Measurements from ENCODE around the gene KANK3.
"Not testable (repeated sequence)": the region's sequence is repeated elsewhere in the genome, so short reads cannot be mapped to it uniquely, and the experiment has no call there.

Gene KANK3

DNA sequence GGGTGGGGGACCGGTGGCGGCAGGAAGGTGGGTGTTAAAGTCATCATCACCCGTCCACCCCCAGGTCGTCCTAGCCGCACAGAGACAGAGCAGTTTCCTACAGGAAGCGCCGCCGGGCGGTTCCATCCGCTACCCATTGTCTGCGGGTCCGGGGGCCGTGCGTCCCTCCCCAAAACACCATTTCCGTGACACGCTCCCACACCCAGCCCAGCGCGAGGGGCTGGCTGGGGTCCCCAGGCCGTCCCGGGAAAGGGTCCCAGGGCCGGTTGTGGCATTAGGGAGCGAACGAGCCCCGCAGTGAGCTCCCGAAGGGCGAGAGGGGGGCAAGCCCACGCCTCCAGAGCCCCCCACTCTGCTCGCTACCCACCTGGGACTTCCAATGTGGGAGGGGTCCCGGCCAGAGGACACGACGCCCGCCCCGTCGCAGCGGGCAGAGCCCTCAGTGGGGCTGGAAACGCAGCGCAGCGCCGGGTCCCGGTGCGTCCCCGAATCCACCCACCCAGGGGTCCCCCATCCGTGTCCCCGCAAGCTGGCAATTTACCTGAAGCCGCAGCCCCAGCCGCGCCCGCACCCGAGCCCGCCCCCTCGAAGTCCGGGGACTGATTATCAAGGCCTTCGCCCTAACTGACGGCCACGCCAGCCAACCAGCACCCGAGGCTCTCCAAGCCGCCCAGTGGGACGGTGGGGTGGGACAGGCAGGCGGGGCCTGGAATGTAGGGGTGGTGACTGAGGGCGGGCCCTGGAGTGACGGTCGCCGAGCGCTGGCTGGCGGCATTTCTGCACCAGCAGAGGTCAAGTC, at the start of gene KANK3:
KANK3 (minus strand) TSS at position 579 of the 799 bp plus-strand sequence. CDS start 5,434 bp downstream, outside the sequence.
- FAIRE-seq, result no peak

DNA sequence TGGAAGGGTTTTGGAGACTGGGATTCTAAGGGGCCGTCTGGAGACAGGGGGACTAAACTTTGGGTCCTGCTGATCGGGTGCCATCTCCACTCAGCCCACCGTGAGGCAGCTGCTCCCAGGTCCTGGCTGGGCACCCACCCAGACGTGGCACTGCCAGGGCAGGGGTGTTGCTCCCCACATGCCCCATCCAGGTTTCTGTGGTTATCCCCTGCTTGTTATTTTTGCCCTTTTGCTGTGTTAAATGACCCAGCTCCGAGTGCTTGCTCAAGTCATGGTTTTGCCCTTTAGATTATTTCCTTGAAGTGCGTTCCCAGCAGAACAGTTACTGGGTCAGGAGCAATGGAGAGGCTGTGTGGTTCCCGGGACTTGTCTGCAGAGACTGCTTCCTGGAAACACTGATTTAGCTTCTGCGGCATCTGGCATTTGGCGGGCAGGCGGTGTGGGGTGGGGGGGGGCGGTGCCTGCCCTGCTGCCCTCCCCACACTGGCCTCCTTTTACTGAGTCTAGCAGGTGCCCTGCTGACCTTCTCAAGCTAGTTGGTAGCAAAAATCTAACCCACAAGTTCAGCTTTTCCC, 49.0 kb upstream of the KANK3 start:
- no peak for FAIRE-seq

DNA sequence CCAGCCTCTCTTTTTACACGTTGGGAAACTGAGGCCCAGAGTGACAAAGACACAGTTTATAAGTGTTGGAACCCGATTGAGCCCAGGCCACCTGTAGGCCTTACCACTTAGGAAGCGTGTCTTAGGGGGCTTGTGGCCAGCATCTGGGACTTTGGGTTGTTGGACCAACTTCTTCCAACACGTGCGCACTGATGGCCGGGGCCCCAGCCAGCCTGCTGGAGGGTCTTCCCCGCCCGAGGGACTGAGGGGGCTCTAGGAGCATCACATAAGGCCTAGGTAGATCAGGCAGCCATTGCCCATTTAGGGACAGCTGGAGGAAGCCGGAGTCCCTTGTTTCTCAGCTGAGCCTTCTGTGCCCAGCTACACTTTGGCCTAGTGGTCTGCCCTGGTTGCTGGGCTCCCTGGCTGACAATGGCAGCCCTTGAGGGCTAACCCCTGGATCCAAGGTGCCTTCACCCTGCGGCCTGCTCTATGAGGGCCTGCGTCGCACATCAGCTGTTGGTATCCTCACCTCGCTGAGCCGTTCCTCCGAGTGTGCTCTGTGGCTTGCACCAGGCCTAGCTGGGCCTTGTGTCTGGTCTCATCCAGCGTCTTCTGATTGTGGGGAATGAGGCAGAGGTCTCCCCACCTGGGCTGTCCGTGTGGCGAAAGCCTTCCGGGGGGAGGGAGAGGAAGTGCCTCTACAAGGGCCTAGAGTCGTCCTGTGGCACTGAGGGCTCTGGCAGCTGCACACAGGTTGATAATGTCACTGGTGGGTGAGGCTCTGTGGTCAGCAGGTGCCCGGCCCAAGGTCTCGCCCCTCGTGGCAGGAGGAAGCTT, 48.3 kb upstream of the KANK3 start:
- no peak for FAIRE-seq

DNA sequence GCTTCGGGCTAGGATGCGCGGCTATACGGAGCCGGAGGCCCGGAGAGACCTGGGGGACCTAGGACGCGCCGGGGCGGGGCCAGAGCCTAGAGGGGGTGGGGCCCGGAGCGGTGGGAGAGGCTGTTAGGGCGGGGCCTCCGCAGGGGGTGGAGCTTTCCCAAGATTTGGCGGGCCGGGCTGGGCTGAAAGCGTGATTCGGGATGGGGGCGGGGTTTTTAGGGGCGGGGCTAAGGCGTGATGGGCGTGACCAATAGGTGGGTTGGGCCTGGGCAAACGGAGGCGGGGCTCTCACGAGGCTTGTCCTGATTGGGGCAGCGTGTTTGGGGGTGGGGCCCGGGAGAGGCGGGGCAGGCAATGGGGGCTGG, 47.5 kb upstream of the KANK3 start:
- FAIRE-seq, result no peak

DNA sequence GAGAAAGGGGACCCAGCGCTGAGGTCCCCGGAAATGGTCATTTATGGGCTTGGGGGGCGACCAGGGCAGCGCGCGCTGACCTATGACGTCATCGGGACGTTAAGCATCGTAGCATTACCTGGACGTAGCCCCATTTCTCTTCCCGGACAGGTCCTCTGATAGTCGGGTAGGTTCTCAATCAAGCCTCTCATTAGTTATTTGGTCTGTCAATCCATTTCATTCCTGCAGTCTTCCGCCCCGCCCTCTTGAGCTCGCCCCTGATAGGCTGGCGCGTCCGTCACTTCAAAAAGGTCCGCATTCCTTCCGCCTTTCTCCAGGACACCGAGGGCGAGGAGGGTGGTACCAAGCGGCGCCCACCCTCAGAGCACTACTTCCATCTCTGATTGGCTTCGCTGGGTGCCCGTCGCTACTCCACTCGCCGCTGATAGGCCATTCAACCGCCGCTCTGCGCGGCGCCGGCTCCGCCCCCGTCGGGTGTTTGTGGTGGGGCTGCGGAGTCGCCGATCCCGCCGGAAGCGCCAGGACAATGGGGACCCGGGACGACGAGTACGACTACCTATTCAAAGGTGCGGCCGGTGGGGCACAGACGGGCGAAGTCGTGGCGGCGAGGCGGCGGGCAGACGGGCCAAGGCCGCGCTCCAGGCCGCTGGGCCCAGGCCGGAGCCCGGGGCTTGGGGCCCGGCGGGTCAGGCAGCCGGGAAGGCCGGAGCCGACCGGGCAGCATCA, 47.0 kb upstream of the KANK3 start, which contains the start of gene RAB11B:
RAB11B (plus strand) TSS at position 470 of the 726 bp plus-strand sequence; CDS start at position 527, 57 bp downstream.
- FAIRE-seq, result peak; percentile 100

DNA sequence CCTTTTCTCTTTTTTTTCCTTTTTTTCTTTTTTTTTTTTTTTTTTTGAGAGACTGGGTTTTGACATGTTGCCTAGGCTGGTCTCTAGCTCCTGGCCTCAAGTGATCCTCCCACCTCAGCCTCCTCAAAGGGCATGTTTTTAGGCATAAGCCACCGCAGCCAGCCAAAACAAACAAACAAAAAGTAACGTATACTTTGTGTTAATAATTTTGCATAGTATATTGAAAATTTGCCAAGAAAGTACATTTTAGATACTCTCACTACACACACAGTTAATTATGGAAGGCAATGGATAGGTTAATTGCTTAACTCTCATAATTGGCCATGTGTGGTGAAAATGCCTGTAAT, 45.5 kb upstream of the KANK3 start:
- no peak for FAIRE-seq

DNA sequence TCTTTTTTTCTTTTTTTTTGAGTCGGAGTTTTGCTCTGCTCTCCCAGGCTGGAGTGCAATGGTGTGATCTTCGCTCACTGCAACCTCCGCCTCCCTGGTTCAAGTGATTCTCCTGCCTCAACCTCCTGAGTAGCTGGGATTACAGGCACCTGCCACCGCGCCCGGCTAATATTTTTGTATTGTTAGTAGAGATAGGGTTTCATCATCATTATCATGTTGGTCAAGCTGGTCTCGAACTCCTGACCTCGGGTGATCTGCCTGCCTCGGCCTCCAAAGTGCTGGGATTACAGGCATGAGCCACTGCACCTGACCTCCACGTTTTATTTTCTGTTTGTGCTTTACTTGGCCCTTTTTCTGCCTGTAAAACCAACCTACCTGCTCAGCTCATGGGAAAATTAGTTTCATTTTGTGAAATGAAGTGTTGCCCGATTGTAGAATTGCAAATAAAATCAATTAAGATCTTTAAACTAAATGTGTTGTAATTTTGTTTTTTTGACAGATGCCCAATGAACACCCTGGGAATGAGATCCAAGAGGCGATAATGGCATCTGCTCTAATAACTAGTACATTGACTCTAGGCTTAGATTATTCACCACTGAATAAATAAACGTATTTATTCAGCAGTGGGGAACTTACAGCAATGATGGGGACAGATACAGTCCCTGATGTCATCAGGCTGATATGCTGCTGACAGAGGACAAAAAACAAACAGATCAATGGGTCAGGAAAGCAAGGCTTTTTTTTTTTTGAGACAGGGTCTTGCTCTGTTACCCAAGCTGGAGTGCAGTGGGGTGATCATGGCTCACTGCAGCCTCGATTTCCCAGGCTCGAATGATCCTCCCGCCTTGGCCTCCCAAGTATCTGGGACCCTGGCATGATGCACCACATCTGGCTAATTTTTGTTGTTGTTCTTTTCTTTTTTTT, 44.9 kb upstream of the KANK3 start:
- no peak for FAIRE-seq

DNA sequence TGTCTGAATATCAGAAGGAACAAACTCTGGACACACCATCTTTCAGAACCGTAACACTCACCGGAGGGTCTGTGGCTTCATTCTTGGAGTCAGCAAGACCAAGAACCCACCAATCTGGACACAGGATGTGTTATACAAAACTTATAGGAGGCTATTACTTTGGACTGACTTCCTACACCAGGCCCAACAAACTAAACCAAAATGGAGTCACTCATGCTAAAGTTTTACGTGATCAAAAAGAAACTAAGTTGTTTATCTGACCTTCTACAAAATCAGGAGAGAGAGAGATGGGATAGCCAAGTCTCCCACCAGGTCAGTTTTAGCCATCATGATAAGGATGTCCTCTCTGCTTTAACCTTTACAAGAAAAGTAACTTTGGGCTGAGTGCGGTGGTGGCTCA, 43.9 kb upstream of the KANK3 start:
- no peak for FAIRE-seq

DNA sequence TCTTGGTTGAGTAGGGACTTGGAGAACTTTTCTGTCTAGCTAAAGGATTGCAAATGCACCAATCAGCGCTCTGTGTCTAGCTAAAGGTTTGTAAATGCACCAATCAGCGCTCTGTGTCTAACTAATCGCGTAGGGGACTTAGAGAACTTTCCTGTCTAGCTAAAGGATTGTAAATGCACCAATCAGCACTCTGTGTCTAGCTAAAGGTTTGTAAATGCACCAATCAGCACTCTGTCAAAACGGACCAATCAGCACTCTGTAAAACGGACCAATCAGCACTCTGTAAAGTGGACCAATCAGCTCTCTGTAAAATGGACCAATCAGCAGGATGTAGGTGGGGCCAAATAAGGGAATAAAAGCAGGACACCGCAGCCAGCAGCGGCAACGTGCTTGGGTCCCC, 43.4 kb upstream of the KANK3 start:
- FAIRE-seq, result not testable (repeated sequence)

DNA sequence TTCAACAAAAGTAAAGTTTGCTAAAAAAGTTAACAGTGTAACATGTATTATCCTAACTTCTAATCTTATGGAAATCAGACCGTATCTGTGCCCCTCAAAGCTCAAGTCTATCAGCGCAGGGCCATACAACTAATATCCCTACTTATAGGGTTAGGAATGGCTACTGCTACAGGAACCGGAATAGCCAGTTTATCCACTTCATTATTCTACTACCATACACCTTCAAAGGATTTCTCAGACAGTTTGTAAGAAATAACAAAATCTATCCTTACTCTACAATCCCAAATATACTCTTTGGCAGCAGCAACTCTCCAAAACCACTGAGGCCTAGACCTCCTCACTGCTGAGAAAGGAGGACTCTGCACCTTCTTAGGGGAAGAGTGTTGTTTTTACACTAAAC, 42.5 kb upstream of the KANK3 start:
- not testable (repeated sequence) for FAIRE-seq

DNA sequence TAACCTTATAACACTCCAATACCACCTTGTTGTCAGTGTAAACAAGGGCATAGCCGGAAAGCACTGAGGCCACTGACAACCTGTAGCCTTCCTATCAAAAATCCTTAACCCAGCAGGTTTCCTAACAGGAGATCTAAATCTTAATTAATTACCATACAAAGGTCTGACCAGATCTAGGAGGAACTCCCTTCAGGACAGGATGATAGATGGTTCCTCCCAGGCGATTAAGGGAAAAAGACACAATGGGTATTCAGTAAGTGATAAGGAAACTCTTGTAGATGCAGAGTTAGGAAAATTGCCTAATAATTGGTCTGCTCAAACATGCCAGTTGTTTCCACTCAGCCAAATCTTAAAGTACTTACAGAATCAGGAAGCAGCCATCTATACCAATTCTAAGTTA, 42.0 kb upstream of the KANK3 start:
- FAIRE-seq, result not testable (repeated sequence)

DNA sequence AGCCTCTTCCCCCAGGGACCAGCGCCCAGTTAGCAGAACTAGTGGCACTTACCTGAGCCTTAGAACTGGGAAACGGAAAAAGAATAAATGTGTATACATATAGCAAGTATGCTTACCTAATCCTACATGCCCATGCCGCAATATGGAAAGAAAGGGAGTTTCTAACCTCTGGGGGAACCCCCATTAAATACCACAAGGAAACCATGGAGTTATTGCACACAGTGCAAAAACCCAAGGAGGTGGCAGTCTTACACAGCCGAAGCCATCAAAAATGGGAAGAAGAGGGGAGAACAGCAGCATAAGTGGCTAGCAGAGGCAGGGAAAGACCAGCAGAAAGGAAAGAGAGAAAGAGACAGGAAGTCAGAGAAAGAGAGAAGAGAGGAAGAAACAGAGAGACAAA, 41.5 kb upstream of the KANK3 start:
- not testable (repeated sequence) for FAIRE-seq

DNA sequence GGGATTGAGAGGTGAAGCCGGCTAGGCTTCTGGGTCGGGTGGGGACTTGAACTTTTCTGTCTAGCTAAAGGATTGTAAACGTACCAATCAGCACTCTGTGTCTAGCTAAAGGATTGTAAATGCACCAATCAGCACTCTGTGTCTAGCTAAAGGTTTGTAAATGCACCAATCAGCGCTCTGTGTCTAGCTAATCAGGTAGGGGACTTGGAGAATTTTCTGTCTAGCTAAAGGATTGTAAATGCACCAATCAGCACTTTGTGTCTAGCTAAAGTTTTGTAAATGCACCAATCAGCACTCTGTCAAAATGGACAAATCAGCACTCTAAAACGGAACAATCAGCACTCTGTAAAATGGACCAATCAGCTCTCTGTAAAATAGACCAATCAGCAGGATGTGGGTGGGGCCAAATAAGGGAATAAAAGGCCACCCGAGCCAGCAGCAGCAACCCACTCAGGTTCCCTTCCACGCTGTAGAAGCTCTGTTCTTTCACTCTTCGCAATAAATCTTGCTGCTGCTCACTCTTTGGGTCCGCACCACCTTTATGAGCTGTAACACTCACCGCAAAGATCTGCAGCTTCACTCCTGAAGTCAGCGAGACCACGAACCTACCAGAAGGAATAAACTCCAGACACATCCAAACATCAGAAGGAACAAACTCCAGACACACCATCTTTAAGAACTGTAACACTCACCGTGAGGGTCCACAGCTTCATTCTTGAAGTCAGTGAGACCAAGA, 36.3 kb upstream of the KANK3 start:
- FAIRE-seq, result not testable (repeated sequence)

DNA sequence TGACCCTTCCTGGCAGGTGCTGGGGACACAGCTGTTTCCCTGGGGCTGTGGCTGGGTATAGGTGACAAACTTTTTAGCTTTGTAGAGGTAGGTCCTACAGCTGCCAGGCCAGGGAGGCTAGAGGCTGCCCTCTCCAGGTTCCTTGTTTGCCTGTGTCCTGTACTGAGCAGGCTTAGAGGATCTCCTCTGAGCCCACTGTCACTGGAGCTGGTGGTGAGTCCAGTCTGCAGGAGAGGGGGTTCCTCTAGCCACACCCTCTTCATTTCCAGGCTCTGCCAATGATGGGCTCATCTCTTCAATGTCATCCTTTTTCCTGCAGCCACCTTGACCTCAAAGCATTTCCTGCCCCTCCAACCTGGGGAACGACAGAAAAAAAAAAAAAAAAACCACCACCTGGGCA, 34.5 kb upstream of the KANK3 start:
- FAIRE-seq, result no peak

DNA sequence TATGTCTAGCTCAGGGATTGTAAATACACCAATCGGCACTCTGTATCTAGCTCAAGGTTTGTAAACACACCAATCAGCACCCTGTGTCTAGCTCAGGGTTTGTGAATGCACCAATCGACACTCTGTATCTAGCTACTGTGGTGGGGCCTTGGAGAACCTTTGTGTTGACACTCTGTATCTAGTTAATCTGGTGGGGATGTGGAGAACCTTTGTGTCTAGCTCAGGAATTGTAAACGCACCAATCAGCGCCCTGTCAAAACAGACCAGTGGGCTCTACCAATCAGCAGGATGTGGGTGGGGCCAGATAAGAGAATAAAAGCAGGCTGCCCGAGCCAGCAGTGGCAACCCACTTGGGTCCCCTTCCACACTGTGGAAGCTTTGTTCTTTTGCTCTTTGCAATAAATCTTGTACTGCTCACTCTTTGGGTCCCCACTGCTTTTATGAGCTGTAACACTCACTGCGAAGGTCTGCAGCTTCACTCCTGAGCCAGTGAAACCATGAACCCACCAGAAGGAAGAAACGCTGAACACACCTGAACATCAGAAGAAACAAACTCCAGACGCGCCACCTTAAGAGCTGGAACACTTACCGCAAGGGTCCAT, 33.4 kb upstream of the KANK3 start:
- not testable (repeated sequence) for FAIRE-seq

DNA sequence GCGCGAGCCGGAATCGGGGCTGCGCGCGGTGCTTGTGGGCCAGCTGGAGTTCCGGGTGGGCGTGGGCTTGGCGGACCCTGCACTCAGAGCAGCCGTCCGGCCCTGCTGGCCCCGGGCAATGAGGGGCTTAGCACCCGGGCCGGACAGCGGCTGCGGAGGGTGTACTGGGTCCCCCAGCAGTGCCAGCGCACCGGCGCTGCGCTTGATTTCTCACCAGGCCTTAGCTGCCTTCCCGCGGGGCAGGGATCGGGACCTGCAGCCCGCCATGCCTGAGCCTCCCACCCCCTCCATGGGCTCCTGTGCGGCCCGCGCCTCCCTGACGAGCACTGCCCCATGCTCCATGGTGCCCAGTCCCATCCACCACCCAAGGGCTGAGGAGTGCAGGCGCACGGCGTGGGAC, 32.7 kb upstream of the KANK3 start:
- FAIRE-seq, result not testable (repeated sequence)

DNA sequence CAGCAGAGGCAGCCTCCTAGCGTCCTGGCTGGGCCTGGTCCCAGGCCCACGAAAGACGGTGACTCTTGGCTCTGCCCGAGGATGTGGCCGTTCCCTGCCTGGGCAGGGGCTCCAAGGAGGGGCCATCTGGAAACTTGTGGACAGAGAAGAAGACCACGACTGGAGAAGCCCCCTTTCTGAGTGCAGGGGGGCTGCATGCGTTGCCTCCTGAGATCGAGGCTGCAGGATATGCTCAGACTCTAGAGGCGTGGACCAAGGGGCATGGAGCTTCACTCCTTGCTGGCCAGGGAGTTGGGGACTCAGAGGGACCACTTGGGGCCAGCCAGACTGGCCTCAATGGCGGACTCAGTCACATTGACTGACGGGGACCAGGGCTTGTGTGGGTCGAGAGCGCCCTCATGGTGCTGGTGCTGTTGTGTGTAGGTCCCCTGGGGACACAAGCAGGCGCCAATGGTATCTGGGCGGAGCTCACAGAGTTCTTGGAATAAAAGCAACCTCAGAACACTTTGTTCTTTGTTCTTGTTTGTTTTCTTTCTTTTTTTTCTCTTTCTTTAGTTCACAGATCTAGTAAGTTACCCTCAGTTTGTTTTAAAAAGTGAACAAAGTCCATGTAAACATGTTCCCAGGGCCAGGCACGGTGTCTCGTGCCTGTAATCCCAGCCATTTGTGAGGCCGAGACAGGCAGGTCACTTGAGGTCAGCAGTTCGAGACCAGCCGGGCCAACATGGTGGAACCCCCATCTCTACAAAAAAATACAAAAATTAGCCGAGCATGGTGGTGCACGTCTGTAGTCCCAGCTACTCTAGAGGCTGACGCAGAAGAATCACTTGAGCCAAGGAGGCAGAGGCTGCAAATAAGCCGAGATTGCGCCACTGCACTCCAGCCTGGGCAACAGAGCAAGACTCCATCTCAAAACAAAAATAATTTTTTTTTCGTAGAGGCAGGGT, 31.1 kb upstream of the KANK3 start:
- FAIRE-seq, result no peak

DNA sequence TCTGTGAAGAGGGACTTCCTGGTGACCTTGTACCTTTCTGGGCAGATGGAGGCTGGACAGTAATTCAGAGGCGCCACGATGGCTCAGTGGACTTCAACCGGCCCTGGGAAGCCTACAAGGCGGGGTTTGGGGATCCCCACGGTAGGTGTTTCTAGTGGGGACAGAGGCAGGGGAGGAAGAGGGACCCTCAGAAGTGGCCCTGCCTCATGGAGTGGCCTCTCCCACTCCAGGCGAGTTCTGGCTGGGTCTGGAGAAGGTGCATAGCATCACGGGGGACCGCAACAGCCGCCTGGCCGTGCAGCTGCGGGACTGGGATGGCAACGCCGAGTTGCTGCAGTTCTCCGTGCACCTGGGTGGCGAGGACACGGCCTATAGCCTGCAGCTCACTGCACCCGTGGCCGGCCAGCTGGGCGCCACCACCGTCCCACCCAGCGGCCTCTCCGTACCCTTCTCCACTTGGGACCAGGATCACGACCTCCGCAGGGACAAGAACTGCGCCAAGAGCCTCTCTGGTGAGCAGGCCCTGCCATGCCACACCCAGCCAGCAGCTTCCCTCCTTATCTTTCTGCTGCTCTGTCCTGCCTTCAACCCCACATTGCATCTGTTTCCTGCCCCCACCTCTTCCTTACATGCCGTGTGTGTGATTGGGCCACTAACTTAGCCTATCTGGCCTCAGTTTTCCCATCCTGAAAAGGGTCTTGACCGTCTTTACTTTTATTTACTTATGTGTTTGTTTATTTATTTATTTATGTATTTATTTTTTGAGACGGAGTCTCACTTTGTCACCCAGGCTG, 28.1 kb upstream of the KANK3 start:
- no peak for FAIRE-seq

Measured in endometrium (tissue), 2 donors.